Measurements from ENCODE around the gene CDH20.
"Not testable (repeated sequence)": the region's sequence is repeated elsewhere in the genome, so short reads cannot be mapped to it uniquely, and the experiment has no call there.

Gene CDH20

DNA sequence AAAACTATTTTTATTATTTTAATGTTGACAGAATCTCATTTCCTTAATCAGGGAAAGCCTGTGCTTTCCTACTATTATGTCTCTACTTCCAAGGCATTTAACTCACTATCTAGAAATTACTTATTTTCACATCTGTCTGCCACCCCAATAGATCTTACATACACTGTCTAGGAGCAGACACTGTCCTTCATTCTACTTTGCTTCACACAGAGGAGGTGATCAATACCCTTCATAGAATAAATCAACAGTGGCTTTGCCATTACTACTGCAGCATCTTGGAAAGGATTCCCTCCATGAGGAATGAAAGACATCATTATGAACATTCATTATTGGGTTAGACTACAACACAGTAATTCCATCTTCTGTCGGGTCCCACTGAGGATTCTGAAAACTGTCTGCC, 31.7 kb downstream of the CDH20 start:
- DNase-seq (ENCODE audit: low read depth), result no peak
- TF ChIP-seq, protein P1, sequence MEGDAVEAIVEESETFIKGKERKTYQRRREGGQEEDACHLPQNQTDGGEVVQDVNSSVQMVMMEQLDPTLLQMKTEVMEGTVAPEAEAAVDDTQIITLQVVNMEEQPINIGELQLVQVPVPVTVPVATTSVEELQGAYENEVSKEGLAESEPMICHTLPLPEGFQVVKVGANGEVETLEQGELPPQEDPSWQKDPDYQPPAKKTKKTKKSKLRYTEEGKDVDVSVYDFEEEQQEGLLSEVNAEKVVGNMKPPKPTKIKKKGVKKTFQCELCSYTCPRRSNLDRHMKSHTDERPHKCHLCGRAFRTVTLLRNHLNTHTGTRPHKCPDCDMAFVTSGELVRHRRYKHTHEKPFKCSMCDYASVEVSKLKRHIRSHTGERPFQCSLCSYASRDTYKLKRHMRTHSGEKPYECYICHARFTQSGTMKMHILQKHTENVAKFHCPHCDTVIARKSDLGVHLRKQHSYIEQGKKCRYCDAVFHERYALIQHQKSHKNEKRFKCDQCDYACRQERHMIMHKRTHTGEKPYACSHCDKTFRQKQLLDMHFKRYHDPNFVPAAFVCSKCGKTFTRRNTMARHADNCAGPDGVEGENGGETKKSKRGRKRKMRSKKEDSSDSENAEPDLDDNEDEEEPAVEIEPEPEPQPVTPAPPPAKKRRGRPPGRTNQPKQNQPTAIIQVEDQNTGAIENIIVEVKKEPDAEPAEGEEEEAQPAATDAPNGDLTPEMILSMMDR (conservative IDR thresholded peaks at IDR 0.05; ENCODE audit: low read length), result no peak
- H3K4me3 ChIP-seq (ENCODE audit: low read length), result no peak overlapping the region

GRCh38 chr18:61368001-61368400, 34.8 kb downstream of the CDH20 start:
- no peak for DNase-seq (ENCODE audit: low read depth)
- no peak overlapping the region for H3K4me3 ChIP-seq (ENCODE audit: low read length)
- TF ChIP-seq, protein P1 (conservative IDR thresholded peaks at IDR 0.05; ENCODE audit: low read length), result no peak

GRCh38 chr18:61369671-61370070, 36.4 kb downstream of the CDH20 start:
- H3K4me3 ChIP-seq (ENCODE audit: low read length); DNase-seq (ENCODE audit: low read depth): not testable (repeated sequence)

DNA sequence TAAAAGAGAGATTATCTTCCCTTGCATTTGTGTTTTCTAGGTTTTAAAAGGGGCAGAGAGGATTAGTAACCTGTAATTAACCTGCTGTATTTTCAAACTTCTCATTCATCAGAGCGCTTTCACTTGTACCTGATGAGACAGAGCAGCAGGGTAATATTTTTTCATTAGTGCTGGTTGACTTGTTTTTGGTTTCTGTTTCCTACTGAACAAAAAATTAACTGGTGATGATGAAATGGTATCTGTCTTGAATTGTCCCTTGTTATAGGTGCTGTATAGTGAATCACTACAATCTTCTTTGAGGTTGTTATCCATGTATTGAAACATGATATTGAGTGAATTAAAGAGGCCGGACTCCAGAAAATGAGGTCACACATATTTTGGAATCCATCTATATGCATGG, 37.9 kb downstream of the CDH20 start:
- DNase-seq (ENCODE audit: low read depth), result no peak

GRCh38 chr18:61379827-61380226, 46.6 kb downstream of the CDH20 start:
- TF ChIP-seq, protein P1 (conservative IDR thresholded peaks at IDR 0.05; ENCODE audit: low read length), result no peak

More for the DNA sequence above, 37.9 kb downstream of the CDH20 start:
- TF ChIP-seq, protein P1 (conservative IDR thresholded peaks at IDR 0.05; ENCODE audit: low read length), result no peak
- H3K4me3 ChIP-seq (ENCODE audit: low read length), result no peak overlapping the region

DNA sequence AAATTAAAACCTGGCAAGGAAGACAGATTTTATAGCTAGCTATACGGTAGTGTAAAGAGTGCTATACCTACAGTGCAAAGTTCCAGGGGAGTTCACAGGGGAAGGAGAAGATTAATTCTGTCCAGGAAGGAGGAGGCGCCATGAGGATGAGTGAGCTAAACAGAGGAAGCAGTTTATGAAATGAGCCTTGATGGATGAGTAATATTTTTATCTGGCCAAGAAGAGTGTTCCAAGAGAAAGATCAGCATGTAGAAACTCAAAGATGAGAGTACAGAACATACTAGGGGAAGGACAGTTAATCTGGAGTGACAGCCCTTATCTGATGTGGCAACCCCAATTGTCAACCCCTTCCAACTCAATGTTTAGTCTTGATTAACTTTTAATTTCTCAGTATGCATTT, 54.8 kb downstream of the CDH20 start:
- TF ChIP-seq, protein P1 (conservative IDR thresholded peaks at IDR 0.05; ENCODE audit: low read length), result no peak
- no peak for DNase-seq (ENCODE audit: low read depth)
- H3K4me3 ChIP-seq (ENCODE audit: low read length), result no peak overlapping the region

More at GRCh38 chr18:61379827-61380226, 46.6 kb downstream of the CDH20 start:
- H3K4me3 ChIP-seq (ENCODE audit: low read length), result no peak overlapping the region
- DNase-seq (ENCODE audit: low read depth), result no peak

DNA sequence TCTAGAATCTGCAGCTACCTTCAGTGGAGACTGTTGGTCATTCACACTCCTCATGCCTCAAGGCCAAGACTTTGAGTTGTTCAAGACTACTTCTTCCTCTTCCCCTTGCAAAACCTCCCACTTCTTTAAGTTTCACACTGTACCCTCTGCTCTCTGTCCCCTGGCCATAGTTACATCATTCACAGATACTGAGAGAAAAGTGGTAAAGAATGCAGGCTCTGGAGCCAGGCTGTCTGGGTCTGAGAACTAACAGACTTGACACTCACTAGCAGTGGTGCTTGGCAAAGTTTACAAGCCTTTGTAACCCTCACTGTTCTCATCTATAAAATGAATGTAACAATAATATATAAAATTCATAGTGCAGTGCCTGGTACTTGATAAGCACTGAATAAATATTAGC, 61.8 kb downstream of the CDH20 start:
- DNase-seq (ENCODE audit: low read depth), result no peak
- H3K4me3 ChIP-seq (ENCODE audit: low read length), result no peak overlapping the region
- TF ChIP-seq, protein P1 (conservative IDR thresholded peaks at IDR 0.05; ENCODE audit: low read length), result no peak

- no peak for DNase-seq (ENCODE audit: low read depth)
- H3K4me3 ChIP-seq (ENCODE audit: low read length), result no peak overlapping the region
- TF ChIP-seq, protein P1 (conservative IDR thresholded peaks at IDR 0.05; ENCODE audit: low read length), result no peak
Observed at GRCh38 chr18:61397222-61397621, 64.0 kb downstream of the CDH20 start.
